GM18517 (cell line): ENCODE measurements around the gene PALB2.

Experiments
- ATAC-seq: cut with Tn5 transposase; IDR thresholded peaks from one replicate; pipeline ENCODE4 v1.9.1; 2021; ENCODE audit warnings: mild to moderate bottlenecking, moderate library complexity; ENCODE audit not compliant: unreplicated experiment

The PALB2 gene

GRCh38 chr16:23640931-23641765 lies at the start of gene PALB2, which contains the start of gene DCTN5:
Gene PALB2, minus strand, starts transcription at chr16:23641310. Its CDS starts 153 bp downstream, at chr16:23641157.
Gene DCTN5, plus strand, starts transcription at chr16:23641466. Its CDS starts 77 bp downstream, at chr16:23641543.
- ATAC-seq: peak; percentile 91

GRCh38 chr16:23689442-23690187 lies 48.5 kb upstream of the PALB2 start:
- no peak for ATAC-seq

GRCh38 chr16:23687034-23687808 lies 46.1 kb upstream of the PALB2 start:
- ATAC-seq: no peak

DNA sequence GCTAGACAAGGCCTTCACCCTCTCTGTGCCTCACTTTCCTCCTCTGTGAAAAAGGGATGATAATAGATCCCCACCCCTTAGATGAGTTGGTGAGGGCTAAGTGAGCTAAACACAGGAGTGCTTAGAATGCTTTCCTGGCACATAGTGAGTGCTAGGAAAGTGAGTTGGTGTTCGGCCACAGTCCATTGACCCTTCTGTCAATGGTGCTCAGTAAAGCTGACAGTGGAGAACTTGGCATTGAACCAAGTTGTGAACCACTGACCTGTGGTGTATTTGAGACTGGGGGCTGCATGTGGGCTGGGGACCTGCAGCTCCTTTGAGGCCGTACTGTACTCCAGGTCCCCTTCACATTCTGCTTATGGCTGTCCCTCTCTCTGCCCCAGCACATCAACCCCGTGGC lies 42.4 kb upstream of the PALB2 start:
- ATAC-seq: no peak

GRCh38 chr16:23682181-23682580 lies 41.1 kb upstream of the PALB2 start:
- no peak for ATAC-seq

DNA sequence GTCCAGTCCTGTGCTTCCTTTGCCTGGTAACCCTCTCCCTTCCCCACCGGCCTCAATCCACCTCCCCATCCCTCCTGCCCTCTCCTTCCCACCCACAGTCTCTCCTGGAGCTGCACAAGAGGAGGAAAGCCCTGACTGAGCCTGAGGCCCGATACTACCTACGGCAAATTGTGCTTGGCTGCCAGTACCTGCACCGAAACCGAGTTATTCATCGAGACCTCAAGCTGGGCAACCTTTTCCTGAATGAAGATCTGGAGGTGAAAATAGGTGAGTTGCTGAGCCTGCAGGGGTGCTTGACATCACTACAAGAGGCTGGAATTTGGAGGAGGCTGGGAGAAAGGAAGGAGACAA lies 38.9 kb upstream of the PALB2 start:
- no peak for ATAC-seq

- no peak for ATAC-seq
Observed at GRCh38 chr16:23679274-23679985, 38.3 kb upstream of the PALB2 start.

DNA sequence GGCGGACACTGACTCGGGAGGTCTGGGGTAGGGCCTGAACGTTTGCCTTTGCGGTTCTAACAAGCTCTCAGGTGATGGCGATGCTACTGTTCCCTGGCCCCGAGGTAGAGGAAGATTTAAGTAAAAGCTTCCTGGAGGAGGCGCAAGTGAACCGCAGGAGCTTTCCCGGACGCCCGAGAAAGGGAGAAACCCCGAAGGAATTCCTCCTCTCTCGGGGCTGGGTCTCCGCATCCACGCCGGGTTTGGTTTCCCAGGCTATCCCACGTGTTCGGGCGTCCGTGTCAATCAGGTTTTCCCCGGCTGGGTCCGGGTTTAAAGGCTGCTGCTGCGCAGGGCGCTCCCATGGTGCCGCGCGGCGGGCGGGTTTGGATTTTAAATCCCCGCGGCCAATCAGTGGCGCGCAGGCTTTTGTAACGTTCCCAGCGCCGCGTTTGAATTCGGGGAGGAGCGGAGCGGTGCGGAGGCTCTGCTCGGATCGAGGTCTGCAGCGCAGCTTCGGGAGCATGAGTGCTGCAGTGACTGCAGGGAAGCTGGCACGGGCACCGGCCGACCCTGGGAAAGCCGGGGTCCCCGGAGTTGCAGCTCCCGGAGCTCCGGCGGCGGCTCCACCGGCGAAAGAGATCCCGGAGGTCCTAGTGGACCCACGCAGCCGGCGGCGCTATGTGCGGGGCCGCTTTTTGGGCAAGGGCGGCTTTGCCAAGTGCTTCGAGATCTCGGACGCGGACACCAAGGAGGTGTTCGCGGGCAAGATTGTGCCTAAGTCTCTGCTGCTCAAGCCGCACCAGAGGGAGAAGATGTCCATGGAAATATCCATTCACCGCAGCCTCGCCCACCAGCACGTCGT lies 37.5 kb upstream of the PALB2 start, which contains the start of gene PLK1:
PLK1 (plus strand) TSS at position 460 of the 844 bp plus-strand sequence; CDS start at position 504, 44 bp downstream.
- ATAC-seq: peak; percentile 68

GRCh38 chr16:23676924-23677480 lies 35.9 kb upstream of the PALB2 start:
- ATAC-seq: no peak

DNA sequence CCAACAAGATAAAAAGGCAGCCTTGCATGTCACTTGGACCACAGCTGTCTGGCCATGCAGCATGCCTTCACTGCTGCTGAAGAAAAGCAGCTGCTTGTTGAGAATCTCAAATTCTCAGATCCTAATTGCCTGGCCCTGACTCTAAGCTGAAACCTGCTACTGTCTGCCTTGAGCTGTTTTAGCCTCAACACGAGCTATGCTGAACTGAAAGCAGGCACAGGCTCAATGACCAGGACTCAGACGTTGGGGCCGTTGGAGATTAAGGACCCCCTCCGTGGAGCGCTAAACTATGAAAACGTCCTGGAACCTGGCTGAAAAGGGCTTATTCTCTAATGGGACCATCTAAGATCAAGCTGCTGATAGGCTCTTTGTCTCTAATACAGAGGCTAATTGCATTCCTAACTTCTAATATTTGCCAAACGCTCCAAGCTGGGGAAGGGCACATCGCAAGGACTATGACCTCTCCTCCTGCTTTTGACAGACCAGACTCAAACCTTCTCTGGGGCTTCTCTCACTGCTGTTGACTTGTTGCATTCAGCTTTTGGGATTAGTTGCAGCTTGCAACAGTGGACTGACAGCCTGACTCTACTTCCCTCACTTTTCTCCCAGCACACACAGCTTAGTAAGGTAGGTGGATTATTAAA lies 33.0 kb upstream of the PALB2 start:
- no peak for ATAC-seq

DNA sequence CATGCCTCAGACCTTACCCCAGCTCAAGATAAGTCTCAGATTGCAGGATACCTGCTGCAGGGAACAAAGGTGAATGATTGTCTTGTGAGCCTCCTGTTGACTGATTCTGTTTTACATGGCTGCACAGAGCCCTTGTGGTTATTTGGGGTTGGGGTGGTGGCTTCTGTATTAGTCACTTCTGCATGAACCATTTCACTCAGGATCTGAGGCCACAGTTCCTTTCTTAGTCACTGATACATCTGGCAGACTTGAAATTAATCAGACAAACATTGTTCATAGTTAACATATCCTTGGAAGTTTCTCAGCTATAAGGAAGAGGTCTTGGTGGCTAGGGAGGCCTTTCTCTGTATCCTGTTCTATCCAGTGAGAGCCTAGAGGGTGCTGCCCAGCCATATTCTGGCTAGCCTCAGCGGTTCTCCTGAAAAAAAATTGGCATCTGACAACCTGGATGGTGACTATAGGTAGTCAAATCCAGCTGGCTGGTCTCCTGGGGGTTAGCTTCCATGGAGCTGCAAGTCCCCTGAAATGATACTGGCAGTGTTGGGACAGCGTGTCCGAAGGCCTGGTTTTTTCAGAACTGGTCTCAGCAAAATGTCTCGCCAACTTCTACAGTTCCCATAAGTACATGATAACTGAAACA lies 29.1 kb upstream of the PALB2 start:
- peak; percentile 87 for ATAC-seq

DNA sequence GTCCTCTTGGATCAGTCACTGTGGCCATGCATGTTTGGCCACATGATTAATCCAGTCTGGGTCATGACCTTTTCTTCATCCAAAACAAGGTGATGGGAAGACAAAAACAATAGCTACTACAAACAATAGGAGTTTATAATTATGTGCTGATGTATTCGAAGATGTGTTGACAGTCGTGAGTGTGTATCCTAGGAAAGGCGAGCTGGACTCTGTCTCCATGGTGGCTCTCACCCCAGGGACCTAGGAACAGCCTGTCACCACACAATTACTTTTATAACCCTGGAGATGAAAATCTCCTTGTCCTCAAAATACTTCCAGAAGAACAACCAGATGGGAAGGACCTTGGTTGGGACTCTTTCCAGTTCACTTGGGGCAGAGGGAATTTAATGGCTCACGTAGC lies 27.8 kb upstream of the PALB2 start:
- ATAC-seq: no peak

DNA sequence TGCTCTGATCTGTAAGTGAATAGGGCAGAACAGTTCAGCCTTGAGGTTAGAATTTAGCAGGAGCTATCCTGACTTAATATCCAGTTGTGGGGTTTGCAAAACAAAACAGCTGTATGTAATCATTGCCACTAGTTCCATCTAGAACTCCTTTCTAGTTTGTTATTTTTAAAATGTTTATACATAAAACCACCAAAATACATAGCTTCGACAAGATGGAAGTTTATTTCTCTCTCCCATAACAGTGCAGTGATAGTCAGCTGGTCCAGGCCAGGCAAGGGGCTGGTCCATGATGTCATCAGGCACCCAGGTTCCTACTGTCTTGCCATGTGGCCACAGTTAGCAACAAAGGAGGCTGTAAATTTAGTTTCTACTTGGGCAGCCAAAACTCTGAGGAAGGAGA lies 27.1 kb upstream of the PALB2 start:
- ATAC-seq: no peak

GRCh38 chr16:23667355-23667659 lies 26.2 kb upstream of the PALB2 start:
- ATAC-seq: no peak

- no peak for ATAC-seq
Observed at GRCh38 chr16:23666571-23667354, 25.7 kb upstream of the PALB2 start.

DNA sequence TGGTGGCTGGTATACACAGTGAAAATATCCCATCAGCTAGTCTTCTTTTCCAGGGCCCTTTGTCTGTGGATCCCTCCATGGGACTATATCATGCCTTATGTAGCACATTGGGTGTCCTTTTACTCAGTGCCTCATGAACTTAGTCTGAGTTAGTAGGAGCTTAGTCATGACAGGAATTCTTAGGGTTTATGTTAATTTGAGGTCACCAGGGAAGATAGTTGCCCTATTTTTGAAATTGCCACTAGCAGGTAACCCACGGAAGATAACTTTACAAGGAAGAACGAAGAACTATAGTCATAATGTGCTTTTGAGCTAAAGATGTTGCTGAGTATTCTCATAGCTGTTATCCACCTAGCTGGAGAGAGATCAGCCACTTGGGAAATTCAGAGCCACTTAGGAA lies 22.8 kb upstream of the PALB2 start:
- no peak for ATAC-seq

- ATAC-seq: no peak
Observed at GRCh38 chr16:23651943-23652468, 10.9 kb upstream of the PALB2 start.
